HCT116 (cell line): ENCODE data around the gene SLC7A1. TPM values are rescaled to one million over a fixed set of nuclear protein-coding genes. Genes with fewer than 3 reads are reported as not detected.

Source experiments
- ATAC-seq: fragments of 200-7000 bp; cut with Tn5 transposase; 2 replicates; pipeline ENCODE4 v1.9.1; 2020; ENCODE audit warnings: mild to moderate bottlenecking, moderate library complexity
- BruUV-seq: library from RNA; stranded (reverse); fragments of 400-500 nt; replicated peaks from 2 replicates; lab custom pipeline; 2021; lab: Mats Ljungman, UMichigan
- CTCF ChIA-PET: fragments of 300-600 bp; sonication (Branson Sonifier 250); formaldehyde crosslinking; loops from one replicate; lab custom pipeline; 2021; ENCODE audit warnings: antibody characterized with exemption; lab: Charles Lee
- POLR2A ChIA-PET: fragments of 300-600, 350-600 bp; sonication (Branson Sonifier 250); formaldehyde crosslinking; loops from one replicate; lab custom pipeline; 2021; ENCODE audit warnings: antibody characterized with exemption; lab: Charles Lee
- RAD21 ChIA-PET, 2 experiments: fragments of 300-600 bp; sonication (Branson Sonifier 250); formaldehyde crosslinking; loops; one replicate each; lab custom pipeline; 2023; ENCODE audit warnings: low total read pairs in 2 of 2; ENCODE audit not compliant: uncharacterized antibody in 2 of 2, unreplicated experiment in 2 of 2, low non-redundant PET in 1 of 2; lab: Charles Lee
- DNase-seq: peaks from one replicate; pipeline ENCODE4 v3.0.0-alpha.2; 2010; ENCODE audit warnings: low read depth, low spot score
- H2AFZ ChIP-seq: fragments of 200-600 bp; shearing (Covaris generic), sonication (generic); 2 replicates; pipeline ENCODE4 v1.6.1; 2017; ENCODE audit warnings: low read depth, mixed run types, mixed read lengths, antibody characterized with exemption, low read length; ENCODE audit not compliant: poor library complexity, severe bottlenecking
- H3K27ac ChIP-seq: 2 replicates; pipeline ENCODE4 v1.5.1; 2012; ENCODE audit warnings: low read depth, low read length
- H3K27me3 ChIP-seq: fragments of 200-600 bp; sonication (generic); 2 replicates; pipeline ENCODE4 v1.6.1; 2016; ENCODE audit warnings: mixed run types, low read length, mixed read lengths; ENCODE audit not compliant: insufficient read depth
- H3K36me3 ChIP-seq, 2 experiments: fragments of 200-500 bp in 1 of 2; fragments of 200-600 bp in 1 of 2; sonication (Bioruptor generic) in 1 of 2; sonication (generic) in 1 of 2; 2 replicates each; pipeline versions ENCODE4 v1.5.1 to v1.6.1; 2014 to 2016; ENCODE audit warnings: low read length in 2 of 2, inconsistent platforms in 1 of 2, mixed read lengths in 1 of 2, mixed run types in 1 of 2; ENCODE audit not compliant: insufficient read depth in 2 of 2, control insufficient read depth in 1 of 2
- H3K4me1 ChIP-seq, 2 experiments: fragments of 200-600 bp in 1 of 2; sonication (generic) in 1 of 2; 2 replicates each; pipeline versions ENCODE4 v1.5.1 to v1.6.1; 2012 to 2017; ENCODE audit warnings: low read length in 2 of 2, inconsistent platforms in 1 of 2, mild to moderate bottlenecking in 1 of 2, mixed read lengths in 1 of 2, mixed run types in 1 of 2, moderate library complexity in 1 of 2; ENCODE audit not compliant: insufficient read depth in 2 of 2, control insufficient read depth in 1 of 2
- H3K4me2 ChIP-seq: fragments of 200-600 bp; sonication (generic); 2 replicates; pipeline ENCODE4 v1.6.1; 2017; ENCODE audit warnings: mixed run types, low read length, mixed read lengths
- H3K4me3 ChIP-seq, 2 experiments: fragments of 200-600 bp in 1 of 2; sonication (generic) in 1 of 2; replicated peaks in 1 of 2; 2 replicates each; pipeline ENCODE4 v1.5.1; 2011 to 2016; ENCODE audit warnings: low read length in 2 of 2, control low read depth in 1 of 2, low read depth in 1 of 2, mild to moderate bottlenecking in 1 of 2, mixed read lengths in 1 of 2, mixed run types in 1 of 2
- H3K79me2 ChIP-seq: fragments of 200-600 bp; sonication (generic); 2 replicates; pipeline ENCODE4 v1.6.1; 2017; ENCODE audit warnings: mild to moderate bottlenecking, mixed run types, low read length, moderate library complexity, mixed read lengths; ENCODE audit not compliant: insufficient read depth
- H3K9ac ChIP-seq: fragments of 200-600 bp; sonication (generic); 2 replicates; pipeline ENCODE4 v1.6.1; 2016; ENCODE audit warnings: low read length, mixed read lengths
- H3K9me2 ChIP-seq: fragments of 200-600 bp; sonication (generic), shearing (Covaris generic); 2 replicates; pipeline ENCODE4 v1.6.1; 2017; ENCODE audit warnings: mixed run types, mild to moderate bottlenecking, moderate library complexity; ENCODE audit not compliant: insufficient read depth
- H3K9me3 ChIP-seq, 2 experiments: fragments of 200-500 bp in 1 of 2; fragments of 200-600 bp in 1 of 2; sonication (Bioruptor generic) in 1 of 2; sonication (generic) in 1 of 2; 2 replicates each; pipeline ENCODE4 v1.6.1; 2014 to 2017; ENCODE audit warnings: low read length in 2 of 2, mixed read lengths in 2 of 2, inconsistent platforms in 1 of 2, low read depth in 1 of 2, mild to moderate bottlenecking in 1 of 2, mixed run types in 1 of 2, moderate library complexity in 1 of 2; ENCODE audit not compliant: control insufficient read depth in 1 of 2, insufficient read depth in 1 of 2
- H4K20me1 ChIP-seq: fragments of 200-600 bp; sonication (generic), shearing (Covaris generic); 2 replicates; pipeline ENCODE4 v1.6.1; 2017; ENCODE audit warnings: mixed run types, mild to moderate bottlenecking, moderate library complexity; ENCODE audit not compliant: insufficient read depth
- CBX3 ChIP-seq: IDR thresholded peaks from 2 replicates; pipeline ENCODE4 v1.6.1; 2012; ENCODE audit warnings: low read depth
- CEBPB ChIP-seq: IDR thresholded peaks from 2 replicates; pipeline ENCODE4 v1.6.1; 2012; ENCODE audit warnings: low read depth
- EGR1 ChIP-seq: IDR thresholded peaks from 2 replicates; pipeline ENCODE4 v1.6.1; 2012; ENCODE audit warnings: low read depth
- ELF1 ChIP-seq: IDR thresholded peaks from 2 replicates; pipeline ENCODE4 v1.6.1; 2012; ENCODE audit warnings: low read depth, borderline replicate concordance
- EZH2phosphoT487 ChIP-seq: fragments of 200-600 bp; IDR thresholded peaks from 2 replicates; pipeline ENCODE4 v1.6.1; 2018; ENCODE audit warnings: antibody characterized with exemption, borderline replicate concordance
- FOSL1 ChIP-seq: IDR thresholded peaks from 2 replicates; pipeline ENCODE4 v1.6.1; 2012; ENCODE audit warnings: low read depth
- JUND ChIP-seq: IDR thresholded peaks from 2 replicates; pipeline ENCODE4 v1.6.1; 2012
- POLR2A ChIP-seq: IDR thresholded peaks from 2 replicates; pipeline ENCODE4 v1.7.0; 2011; ENCODE audit warnings: borderline replicate concordance; ENCODE audit not compliant: insufficient read depth, insufficient read length; ENCODE audit errors: extremely low read depth
- POLR2AphosphoS5 ChIP-seq: IDR thresholded peaks from 2 replicates; pipeline ENCODE4 v1.6.1; 2011; ENCODE audit warnings: mild to moderate bottlenecking, low read depth, low read length, moderate library complexity
- RAD21 ChIP-seq: IDR thresholded peaks from 2 replicates; pipeline ENCODE4 v1.6.1; 2012; ENCODE audit warnings: low read depth, mild to moderate bottlenecking
- SP1 ChIP-seq: IDR thresholded peaks from 2 replicates; pipeline ENCODE4 v1.6.1; 2012; ENCODE audit warnings: low read depth
- SRF ChIP-seq: IDR thresholded peaks from 2 replicates; pipeline ENCODE4 v1.6.1; 2012; ENCODE audit warnings: low read depth
- TCF7L2 ChIP-seq: IDR thresholded peaks from 2 replicates; pipeline ENCODE4 v1.7.0; 2011; ENCODE audit warnings: borderline replicate concordance, inconsistent platforms; ENCODE audit not compliant: insufficient read depth, insufficient read length; ENCODE audit errors: extremely low read depth
- YY1 ChIP-seq: IDR thresholded peaks from 2 replicates; pipeline ENCODE4 v1.6.1; 2011; ENCODE audit warnings: low read length, low read depth, moderate library complexity, mild to moderate bottlenecking; ENCODE audit not compliant: insufficient replicate concordance; ENCODE audit errors: extremely low read depth
- ZFX ChIP-seq: fragments of 450-650 bp; IDR thresholded peaks from 2 replicates; pipeline ENCODE4 v1.6.1; 2017
- ZNF274 ChIP-seq: fragments of 200-500 bp; sonication (Bioruptor generic); IDR thresholded peaks from 2 replicates; pipeline ENCODE4 v1.6.1; 2014; ENCODE audit warnings: mild to moderate bottlenecking, low read depth, low read length, inconsistent platforms
- intact Hi-C: fragments of 100-400 bp; cut with micrococcal nuclease; formaldehyde crosslinking; loops from 2 replicates; pipeline ENCODE4 v1.10.0; 2022
- total RNA-seq: library from RNA; stranded (reverse); gene quantifications from one replicate; pipeline ENCODE4 v1.2.1, GENCODE V29; 2021; ENCODE audit not compliant: unreplicated experiment
- TF ChIP-seq, protein P1 (sequence below): IDR thresholded peaks from 2 replicates; pipeline ENCODE4 v1.6.1; 2012
- TF ChIP-seq, protein P2 (sequence below): IDR thresholded peaks from 2 replicates; pipeline ENCODE4 v1.6.1; 2011; ENCODE audit warnings: mild to moderate bottlenecking, low read length, moderate library complexity; ENCODE audit not compliant: insufficient replicate concordance; ENCODE audit errors: extremely low read depth
- TF ChIP-seq, protein P3 (sequence below): IDR thresholded peaks from 2 replicates; pipeline ENCODE4 v1.6.1; 2012

SLC7A1 gene
- total RNA-seq, 1 experiment from 2014 or later, result 124 TPM

DNA sequence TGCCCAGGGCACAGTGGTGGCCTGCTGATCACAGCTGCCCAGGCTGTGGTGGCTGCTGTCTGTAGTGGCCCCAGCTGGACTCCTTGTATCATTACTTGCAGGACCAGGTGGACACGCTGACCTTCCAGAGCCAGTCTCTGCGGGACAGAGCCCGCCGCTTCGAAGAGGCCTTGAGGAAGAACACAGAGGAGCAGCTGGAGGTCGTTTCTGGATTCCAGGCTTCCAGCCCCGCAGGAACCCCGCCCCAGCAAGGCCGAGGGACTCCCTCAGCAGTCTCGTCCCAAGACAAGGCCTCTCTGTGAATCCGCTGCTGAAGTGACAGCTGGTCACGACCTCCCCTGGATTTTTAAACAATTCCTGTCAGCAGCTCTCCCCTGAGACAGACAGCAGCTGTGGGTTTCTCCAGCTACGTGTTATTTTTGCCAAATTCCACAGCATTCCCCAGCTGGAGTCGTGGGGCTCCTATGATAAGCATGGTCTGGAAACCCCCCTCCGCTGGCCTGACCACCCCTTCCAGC is 98.3 kb downstream of the SLC7A1 start:
- H3K9ac ChIP-seq, result no peak overlapping the region
- no peak overlapping the region for H2AFZ ChIP-seq
- no peaks in the 10 kb centered on the region for H4K20me1 ChIP-seq
- TF ChIP-seq YY1 (no peak), ZNF274 (no peak), SRF (no peak), POLR2A (no peak), RAD21 (no peak)
- ChIA-PET RAD21 (no interaction called here), POLR2A (no interaction called here), CTCF (interaction anchor here (2.4 kb wide), 1 partner anchor 11 kb away, joined by 18 read pairs; no protein-coding TSS in a partner anchor)
- H3K9me2 ChIP-seq, result no peaks in the 10 kb centered on the region
- H3K79me2 ChIP-seq, result no peaks in the 10 kb centered on the region
- BruUV-seq, result no TSS peak
- intact Hi-C loops, result no loop called here
- ATAC-seq (no peak), DNase-seq (no peak)
- H3K36me3 ChIP-seq, result no peaks in the 10 kb centered on the region
- H3K9me3 ChIP-seq, result no peaks in the 10 kb centered on the region
- H3K4me3 ChIP-seq, result no peak overlapping the region
- H3K27ac ChIP-seq, result no peak overlapping the region
- peaks cover 18% of the 10 kb centered on the region; the same call in 1 of the 2 replicates for H3K27me3 ChIP-seq
- no peak overlapping the region for H3K4me2 ChIP-seq
- no peaks in the 10 kb centered on the region for H3K4me1 ChIP-seq

DNA sequence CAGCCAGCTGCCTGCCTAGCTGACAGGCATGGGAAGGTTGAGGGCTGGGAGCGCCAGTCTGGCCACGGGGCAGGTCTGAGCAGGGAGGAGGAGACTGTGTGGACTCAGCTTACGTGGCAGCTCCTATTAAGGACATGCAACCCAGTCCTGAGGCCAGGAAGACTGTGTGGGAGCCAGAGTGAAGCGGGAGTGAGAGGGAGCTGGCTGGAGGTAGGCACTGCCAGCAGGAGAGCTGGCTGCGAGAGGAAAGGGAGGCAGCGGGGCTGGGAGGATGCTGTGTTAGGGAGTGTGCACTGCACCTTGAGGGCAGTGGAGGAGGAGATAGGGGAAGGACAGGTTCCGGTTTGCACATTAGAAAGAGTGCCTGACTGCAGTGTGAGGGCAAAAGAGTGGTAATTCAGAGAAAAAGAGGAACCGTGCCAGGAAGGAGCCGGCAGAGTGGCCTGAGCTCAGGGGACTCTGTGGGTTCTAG is 99.2 kb downstream of the SLC7A1 start:
- Histone ChIP-seq H4K20me1 (no peaks in the 10 kb centered on the region), H3K4me2 (no peak overlapping the region), H3K36me3 (no peaks in the 10 kb centered on the region), H2AFZ (no peak overlapping the region), H3K9ac (no peak overlapping the region), H3K9me2 (no peaks in the 10 kb centered on the region), H3K4me3 (no peak overlapping the region), H3K9me3 (no peaks in the 10 kb centered on the region), H3K79me2 (no peaks in the 10 kb centered on the region), H3K27me3 (peaks cover 19% of the 10 kb centered on the region; the same call in 1 of the 2 replicates), H3K27ac (no peak overlapping the region), H3K4me1 (no peaks in the 10 kb centered on the region)
- BruUV-seq, result no TSS peak
- RAD21 ChIA-PET, result no interaction called here
- ATAC-seq (peak; percentile 79), DNase-seq (no peak)
- CTCF ChIA-PET, result interaction anchor here (1.2 kb wide), 1 partner anchor 12 kb away, joined by 4 read pairs; no protein-coding TSS in a partner anchor
- intact Hi-C loops, result no loop called here
- POLR2A ChIA-PET, result no interaction called here
- TF ChIP-seq TCF7L2 (no peak), CEBPB (no peak), ELF1 (no peak), RAD21 (no peak), EGR1 (no peak), YY1 (no peak), JUND (no peak), FOSL1 (no peak), ZFX (no peak), CBX3 (no peak), POLR2AphosphoS5 (no peak), SRF (no peak), SP1 (no peak), EZH2phosphoT487 (no peak)
- TF ChIP-seq, protein P1, sequence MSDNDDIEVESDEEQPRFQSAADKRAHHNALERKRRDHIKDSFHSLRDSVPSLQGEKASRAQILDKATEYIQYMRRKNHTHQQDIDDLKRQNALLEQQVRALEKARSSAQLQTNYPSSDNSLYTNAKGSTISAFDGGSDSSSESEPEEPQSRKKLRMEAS, result no peak
- TF ChIP-seq, protein P2, sequence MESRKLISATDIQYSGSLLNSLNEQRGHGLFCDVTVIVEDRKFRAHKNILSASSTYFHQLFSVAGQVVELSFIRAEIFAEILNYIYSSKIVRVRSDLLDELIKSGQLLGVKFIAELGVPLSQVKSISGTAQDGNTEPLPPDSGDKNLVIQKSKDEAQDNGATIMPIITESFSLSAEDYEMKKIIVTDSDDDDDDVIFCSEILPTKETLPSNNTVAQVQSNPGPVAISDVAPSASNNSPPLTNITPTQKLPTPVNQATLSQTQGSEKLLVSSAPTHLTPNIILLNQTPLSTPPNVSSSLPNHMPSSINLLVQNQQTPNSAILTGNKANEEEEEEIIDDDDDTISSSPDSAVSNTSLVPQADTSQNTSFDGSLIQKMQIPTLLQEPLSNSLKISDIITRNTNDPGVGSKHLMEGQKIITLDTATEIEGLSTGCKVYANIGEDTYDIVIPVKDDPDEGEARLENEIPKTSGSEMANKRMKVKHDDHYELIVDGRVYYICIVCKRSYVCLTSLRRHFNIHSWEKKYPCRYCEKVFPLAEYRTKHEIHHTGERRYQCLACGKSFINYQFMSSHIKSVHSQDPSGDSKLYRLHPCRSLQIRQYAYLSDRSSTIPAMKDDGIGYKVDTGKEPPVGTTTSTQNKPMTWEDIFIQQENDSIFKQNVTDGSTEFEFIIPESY, result no peak
- TF ChIP-seq, protein P3, sequence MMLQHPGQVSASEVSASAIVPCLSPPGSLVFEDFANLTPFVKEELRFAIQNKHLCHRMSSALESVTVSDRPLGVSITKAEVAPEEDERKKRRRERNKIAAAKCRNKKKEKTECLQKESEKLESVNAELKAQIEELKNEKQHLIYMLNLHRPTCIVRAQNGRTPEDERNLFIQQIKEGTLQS, result no peak
